Cardiac septum (tissue), 1 donor: ENCODE data around the gene NHERF1. TPM values are rescaled to one million over a fixed set of nuclear protein-coding genes. Genes with fewer than 3 reads are reported as not detected.

Experiments
- DNase-seq: peaks from one replicate; pipeline ENCODE4 v3.0.0-alpha.2; 2020; ENCODE audit warnings: low spot score
- intact Hi-C: fragments of 100-400 bp; cut with DNase I; formaldehyde crosslinking; loops from one replicate; pipeline ENCODE4 v1.14.0; 2022
- long read RNA-seq: library from polyadenylated mRNA; unstranded; transcript quantifications from one replicate; pipeline ENCODE4 v2.0.0, GENCODE V29; 2021
- total RNA-seq: library from RNA; stranded (reverse); fragmentation: NEBNext Ultra II Directional; extraction: Animal tissue kit (Norgen Biotek cat#: 25700); gene quantifications from one replicate; pipeline ENCODE4 v1.2.1, GENCODE V29; 2021
- donor health status: DM: no; HTN: no; CAD: no.

Gene NHERF1
- 10.1 TPM for total RNA-seq
- long read RNA-seq, transcript SLC9A3R1-201 (6 exons, 1,969 nt): major isoform, 15 of 16 reads
- long read RNA-seq, partial matches to known transcripts: 0 of 16 reads
- long read RNA-seq, other reads (novel, unspliced or antisense): 1 of 16 reads

DNA sequence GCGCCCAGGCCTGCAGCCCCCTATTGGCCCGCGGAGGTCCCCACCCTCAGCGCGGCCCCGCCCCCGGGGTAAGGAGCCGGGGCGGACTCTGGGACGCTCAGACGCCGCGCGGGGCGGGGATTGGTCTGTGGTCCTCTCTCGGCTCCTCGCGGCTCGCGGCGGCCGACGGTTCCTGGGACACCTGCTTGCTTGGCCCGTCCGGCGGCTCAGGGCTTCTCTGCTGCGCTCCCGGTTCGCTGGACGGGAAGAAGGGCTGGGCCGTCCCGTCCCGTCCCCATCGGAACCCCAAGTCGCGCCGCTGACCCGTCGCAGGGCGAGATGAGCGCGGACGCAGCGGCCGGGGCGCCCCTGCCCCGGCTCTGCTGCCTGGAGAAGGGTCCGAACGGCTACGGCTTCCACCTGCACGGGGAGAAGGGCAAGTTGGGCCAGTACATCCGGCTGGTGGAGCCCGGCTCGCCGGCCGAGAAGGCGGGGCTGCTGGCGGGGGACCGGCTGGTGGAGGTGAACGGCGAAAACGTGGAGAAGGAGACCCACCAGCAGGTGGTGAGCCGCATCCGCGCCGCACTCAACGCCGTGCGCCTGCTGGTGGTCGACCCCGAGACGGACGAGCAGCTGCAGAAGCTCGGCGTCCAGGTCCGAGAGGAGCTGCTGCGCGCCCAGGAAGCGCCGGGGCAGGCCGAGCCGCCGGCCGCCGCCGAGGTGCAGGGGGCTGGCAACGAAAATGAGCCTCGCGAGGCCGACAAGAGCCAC lies at the start of gene NHERF1:
Gene NHERF1, plus strand, starts transcription at position 100 of the 750 bp plus-strand sequence. Its CDS starts 219 bp downstream, at position 319.
- intact Hi-C loops: loop anchor here (5.0 kb wide), 1 partner anchor 34 kb away; no protein-coding TSS in a partner anchor
- peak; percentile 98 for DNase-seq

DNA sequence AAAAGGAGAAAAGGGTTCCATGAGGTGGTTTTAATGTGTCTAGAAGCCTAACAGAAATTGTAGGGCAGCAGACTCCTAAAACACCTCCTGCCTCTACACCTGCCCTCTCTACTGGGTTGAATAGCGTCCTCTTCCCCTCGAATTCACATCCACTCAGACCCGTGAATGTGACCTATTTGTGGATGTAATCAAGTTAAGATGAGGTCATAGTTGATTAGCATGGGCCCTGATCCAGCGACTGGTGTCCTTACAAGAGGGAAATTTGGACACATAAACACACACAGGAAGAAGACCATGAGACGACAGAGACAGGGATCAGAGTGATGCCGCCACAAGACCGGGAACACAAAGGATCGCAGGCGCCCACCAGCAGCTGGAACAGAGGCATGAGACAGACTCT lies 49.2 kb upstream of the NHERF1 start:
- no peak for DNase-seq
- intact Hi-C loops: no loop called here

DNA sequence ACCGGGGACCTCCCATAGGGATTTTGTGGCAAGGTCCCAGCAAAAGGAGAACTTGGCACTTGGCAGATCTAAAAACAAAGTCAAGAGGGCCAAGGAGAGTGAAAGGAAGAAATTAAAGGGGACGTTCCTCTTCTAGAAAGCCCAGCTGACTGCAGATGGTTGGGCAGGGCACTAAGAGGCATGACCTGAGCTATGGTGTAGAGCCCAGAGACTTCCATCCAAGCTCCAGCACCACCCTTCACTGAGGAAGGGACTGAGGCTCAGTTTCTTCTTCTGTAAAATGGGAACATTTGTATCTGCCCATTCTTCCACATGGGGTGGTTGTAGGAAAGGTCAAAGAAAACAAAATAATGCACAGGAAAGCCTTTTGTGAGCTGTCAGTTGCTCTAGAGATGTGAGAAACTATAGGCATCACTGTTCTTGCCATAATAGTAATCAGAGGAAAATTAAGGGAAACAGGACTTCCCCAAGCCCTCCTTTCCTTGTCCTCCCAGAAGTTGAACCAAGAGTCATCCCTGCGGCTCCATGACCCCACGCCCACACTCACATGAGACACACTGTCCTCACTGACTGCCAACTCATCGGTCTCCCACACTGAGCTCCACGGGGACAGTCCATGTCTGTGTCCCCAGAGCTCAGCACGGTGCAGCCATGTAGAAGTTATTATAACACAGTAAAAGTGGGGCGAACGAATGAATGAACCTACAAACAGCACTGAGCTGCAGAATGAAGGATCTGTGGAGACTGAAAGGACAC lies 46.1 kb upstream of the NHERF1 start:
- no peak for DNase-seq
- intact Hi-C loops: no loop called here

DNA sequence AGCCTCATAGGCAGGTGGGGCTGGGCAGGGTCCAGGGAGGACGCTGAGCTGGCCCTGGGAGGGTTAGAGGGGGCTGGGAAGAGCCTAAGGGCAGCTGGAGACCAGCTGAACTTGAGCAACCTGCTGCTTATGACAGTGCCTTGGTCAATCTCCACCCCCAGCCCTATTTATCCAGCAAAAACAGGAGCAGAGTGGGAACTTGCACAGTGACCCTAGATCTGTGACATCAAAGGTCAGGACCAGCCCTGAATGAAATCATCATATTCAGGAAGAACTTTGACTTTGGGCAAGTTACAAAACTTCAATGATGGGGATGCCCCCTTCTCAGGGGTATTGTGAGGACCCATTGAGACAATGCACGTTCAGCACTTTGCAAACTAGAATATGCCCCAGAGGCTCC lies 45.1 kb upstream of the NHERF1 start:
- no peak for DNase-seq
- intact Hi-C loops: no loop called here

DNA sequence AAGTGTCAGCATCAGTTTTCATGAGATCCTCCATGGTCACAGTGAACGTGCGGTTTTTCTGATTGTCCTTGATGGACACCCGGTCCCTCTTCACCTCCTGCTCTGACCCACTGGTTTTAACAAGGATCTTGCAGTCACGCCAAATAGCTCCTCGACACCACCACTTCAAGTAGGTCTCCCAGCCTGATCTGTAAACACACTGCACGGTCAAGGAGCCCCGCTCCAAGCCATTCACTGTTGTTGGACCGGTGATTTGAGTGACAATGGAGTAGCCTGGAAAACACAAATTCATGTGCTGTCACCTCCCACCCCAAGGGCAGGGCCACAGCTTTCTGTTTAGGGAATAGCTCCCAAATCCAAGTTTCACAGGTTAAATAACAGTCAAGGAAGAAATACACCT lies 43.9 kb upstream of the NHERF1 start:
- no peak for DNase-seq
- intact Hi-C loops: no loop called here

DNA sequence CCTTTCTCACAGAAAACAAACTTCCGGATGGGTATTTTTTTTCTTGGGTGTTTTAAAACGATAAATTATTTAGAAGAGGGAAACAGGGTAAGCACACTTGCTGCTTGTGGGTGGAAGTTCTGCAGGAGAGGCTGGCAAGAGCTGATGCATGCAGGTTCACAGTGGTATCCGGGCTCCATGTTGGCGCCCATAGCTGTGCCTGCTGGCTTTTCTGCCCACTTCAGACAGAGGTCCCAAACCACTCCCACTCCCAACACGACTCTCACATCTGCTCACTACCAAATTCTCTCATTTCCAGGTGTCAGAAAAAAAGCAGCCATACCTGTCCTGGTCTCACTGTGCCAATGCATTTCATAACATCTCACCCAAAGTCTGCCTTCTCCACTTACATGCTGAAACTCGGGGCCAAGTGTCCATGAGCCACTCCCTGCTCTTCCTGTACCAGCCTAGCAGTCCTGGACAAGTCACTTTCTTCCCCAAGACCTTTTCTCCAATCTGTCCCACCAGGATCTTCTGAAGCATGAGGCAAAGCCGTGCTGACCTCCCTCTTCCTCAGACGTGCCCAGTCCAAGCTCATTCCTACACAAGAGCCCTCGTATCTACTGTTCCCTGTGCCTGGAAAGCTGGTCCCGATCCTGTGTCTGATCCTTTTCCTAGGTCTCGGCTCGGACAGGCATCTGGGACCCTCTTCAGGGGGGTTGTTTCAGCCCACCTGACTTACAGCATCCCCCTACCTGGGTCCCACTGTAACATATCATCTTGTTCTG lies 37.2 kb upstream of the NHERF1 start:
- intact Hi-C loops: no loop called here
- no peak for DNase-seq

DNA sequence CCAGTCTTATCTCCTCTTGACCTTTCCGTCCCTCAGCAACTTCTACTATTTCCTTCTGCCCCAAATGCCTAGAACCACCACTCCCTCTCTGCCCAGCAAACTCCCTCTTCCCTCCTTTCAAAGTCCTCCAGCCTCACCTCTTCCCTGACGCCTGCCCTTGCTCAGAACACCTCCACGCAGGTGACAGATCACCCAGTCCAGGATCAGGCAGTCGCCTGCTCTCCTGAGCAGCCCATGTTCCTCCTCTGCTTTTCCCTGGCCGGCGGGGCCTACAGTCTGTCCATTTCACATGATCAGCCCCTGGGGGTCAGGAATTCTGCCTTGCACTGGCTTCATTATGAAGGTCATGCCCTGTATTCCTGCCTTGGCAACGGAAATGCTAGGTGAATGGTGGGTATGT lies 36.1 kb upstream of the NHERF1 start:
- DNase-seq: no peak
- intact Hi-C loops: no loop called here

DNA sequence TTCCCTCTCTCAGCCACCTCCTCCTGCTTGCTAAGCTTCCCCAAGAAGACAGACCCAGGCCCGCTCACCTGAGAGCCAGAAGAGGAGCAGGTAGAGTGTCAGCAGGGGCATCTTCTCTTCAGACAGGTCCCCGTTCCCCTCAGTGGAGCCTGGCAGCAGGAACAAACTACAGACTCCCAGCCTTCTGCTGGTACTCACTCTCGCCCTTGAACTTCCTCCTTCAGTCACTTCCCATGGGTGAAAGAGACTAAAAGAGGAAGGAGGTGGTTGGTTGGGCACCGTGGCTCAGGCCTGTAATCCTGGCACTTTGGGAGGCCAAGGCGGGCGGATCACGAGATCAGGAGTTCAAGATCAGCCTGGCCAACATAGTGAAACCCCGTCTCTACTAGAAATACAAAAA lies 35.7 kb upstream of the NHERF1 start, which contains the start of gene CD300LF:
Gene CD300LF, minus strand, starts transcription at position 168 of the 400 bp plus-strand sequence. Its CDS starts 57 bp downstream, at position 111.
- intact Hi-C loops: no loop called here
- DNase-seq: peak; percentile 81

DNA sequence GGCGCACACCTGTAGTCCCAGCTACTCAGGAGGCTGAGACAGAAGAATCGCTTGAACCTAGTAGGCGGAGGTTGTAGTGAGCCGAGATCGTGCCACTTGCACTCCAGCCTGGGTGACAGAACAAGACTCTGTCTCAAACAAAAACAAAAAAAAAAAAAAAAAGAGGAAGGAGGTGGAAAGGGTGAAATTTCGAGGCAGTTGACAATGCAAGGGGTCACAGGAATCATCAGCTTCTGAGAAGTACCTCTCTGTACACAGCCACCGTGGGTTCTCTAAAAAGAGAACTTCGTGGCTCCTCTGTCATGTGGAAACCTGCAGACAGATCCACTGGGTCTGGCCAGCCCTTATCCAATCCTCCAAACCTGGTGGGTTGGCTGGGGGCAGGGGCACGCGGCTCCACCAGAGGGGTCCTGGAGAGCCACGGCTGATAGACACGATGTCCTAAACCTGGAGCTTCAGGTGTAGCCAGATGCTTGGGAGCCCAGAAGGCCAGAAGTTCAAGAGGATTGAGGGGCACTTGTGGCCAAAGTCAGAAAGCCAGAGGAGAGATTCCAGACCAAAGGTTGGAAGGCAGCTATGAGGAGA lies 35.2 kb upstream of the NHERF1 start:
- no peak for DNase-seq
- intact Hi-C loops: no loop called here

DNA sequence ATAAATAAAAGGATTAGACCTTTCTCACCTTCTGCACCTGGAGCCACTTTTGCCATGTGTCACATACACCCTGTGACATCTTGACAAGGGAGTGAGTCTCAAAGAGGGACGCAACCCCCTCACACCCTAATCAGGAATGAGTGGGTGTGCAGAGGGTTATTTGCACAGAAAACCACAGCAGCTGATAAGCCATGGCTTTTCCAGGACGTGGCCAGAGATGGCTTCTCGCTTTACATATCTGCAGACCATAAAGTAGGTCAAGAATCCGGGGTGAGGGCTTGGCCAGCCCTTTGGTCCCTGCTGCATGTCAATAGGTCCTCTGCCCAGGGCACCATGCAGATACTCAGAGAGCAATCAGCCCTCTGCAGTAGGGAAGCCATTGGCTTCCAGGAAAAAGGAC lies 33.3 kb upstream of the NHERF1 start:
- no peak for DNase-seq
- intact Hi-C loops: no loop called here

DNA sequence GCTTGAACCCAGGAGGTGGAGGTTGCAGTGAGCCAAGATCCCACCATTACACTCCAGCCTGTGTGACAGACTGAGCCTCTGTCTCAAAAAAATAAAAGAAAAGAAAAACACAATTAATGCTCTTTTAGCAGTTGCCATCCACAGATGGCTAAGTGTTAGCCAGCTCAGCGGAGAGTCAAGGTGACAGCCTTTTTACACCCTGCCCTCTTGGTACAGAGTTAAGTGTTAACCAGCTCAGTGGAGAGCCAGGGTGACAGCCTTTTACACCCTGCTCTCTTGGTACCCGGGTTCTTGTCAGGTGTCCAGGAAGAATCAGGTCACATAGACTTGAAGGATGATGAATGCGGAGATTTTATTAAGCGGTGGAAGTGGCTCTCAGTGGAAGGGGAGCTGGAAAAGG lies 27.9 kb upstream of the NHERF1 start:
- intact Hi-C loops: no loop called here
- no peak for DNase-seq

DNA sequence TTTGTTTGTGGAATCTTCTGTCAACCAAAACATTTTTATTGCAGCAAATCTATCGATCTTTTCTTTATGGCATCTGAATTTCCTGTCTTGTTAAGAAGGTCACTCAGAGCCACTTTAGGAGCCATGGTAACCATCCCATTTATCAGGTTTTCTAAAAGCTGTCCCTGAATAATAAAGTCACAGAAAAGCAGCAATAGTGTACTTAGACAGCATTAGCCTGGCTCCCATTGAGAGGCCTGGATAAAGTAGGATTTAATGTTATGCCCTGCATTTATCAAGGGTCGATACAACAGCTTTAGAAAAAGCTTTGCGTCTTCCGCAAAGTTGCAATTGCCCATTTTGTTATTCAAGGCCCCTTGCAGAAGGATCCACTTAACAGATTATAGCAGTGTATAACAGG lies 25.6 kb upstream of the NHERF1 start:
- no peak for DNase-seq
- intact Hi-C loops: no loop called here

DNA sequence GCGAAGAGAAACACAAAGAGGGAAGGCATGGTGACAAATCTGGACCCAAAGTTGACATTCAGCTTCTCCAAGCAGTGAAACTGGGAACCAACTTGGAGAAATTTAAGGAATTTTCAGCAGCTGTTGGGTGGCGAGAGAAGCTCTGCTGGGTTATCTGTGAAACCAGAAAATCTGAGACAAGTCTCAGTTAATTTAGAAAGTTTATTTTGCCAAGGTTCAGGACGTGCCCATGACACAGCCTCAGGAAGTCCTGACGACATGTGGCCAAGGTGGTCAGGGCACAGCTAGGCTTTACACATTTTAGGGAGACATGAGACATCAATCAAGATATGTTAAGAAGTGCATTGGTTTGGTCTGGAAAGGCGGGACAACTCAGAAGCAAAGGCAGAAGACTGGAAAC lies 24.5 kb upstream of the NHERF1 start:
- no peak for DNase-seq

DNA sequence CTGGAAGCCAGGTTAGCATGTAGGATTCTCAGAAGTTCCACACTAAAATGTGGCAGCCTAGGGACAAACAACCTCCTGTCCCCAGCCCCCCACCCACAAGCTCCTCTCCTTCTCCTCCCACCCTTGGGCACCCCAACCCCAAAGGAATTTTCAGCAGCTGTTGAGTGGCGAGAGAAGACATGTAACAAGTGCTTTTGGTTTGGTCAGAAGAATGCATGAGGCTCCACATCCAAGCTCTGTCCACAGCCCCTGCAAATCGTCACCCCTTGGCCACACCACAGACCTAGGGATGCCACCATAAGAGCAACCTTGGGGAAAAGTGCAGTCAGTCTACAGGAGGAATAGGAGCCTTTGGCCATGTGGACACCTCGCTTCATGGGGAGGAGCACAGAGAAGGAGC lies 23.3 kb upstream of the NHERF1 start:
- intact Hi-C loops: no loop called here
- no peak for DNase-seq

More for the DNA sequence above, 24.5 kb upstream of the NHERF1 start:
- intact Hi-C loops: no loop called here

DNA sequence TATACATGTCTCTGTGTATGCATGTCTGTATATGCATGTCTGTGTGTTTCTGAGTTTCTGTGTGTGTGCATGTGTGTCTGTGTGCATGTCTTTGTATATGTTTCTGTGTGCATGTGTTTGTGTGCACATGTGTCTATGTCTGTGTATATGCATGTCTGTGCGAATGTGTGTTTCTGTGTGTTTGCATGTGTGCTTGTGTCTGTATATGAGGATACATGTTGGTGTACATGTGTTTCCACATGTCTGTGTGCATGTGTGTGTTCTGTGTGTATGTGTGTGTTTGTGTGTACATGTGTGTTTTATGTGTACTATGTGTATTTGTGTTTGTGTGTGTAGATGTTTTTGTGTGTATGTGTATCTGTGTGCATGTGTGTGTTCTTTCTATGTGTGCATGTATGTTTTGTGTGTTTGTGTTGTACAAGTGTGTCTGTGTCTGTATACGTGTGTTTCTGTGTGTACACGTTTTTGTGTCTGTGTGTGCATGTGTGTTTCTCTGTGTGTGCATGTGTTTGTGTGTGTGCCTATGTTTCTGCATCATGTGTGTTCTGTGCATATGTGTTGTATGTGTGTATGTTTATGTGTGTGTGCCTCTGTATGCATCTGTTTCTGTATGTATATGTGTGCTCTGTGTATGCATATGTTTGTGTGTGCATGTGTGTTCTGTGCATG lies 20.3 kb upstream of the NHERF1 start:
- DNase-seq: no peak
- intact Hi-C loops: no loop called here

DNA sequence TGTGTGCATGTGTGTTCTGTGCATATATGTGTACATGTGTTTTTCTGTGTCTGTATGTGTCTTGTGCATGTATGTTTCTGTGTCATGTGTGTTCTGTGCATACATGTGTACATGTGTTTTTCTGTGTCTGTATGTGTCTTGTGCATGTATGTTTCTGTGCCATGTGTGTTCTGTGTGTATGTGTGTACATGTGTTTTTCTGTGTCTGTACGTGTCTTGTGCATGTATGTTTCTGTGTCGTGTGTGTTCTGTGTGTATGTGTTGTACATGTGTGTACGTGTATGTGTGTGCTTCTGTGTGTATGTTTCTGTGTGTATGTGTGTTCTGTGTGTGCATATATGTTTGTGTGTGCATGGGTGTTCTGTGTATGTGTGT lies 19.7 kb upstream of the NHERF1 start:
- DNase-seq: no peak
- intact Hi-C loops: no loop called here

DNA sequence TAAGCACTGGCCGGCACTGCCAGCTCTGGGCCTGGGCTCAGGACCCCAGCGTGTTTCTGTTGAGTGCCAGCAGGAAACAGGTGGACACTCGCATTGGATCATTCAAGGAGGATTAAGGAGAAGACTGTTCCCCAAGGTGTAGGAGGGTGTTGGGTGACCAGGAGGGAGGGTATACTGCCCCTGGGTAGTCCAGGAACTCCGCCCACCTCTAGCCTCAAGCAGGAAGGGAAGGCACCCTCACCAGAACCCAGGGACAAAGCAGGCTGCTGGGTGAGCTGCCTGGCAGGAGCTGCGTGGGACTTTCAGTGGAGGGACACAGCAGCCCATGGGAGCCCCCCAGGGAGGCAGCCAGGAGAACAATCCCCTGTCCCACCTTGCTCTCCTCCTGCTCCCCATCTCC lies 19.1 kb upstream of the NHERF1 start:
- DNase-seq: no peak
- intact Hi-C loops: no loop called here

DNA sequence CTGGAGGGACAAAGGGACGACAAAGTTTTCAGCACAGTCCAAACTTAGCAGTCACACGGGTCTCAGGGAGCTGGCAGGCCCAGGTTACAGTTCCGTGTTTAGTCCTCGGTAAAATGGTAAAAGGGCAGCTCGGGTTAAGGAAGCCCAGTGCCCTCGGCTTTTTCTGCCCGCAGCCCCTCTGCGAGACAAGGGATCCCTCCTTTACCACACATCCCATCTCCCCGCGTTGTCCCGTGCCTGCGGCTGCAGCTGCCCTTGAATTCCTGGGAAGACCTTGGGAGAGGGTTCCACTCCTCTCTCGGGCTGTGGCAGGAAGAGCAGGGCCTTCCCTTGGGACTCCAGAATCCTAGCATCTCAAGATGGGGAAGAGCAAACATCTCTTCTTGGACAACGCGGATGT lies 18.6 kb upstream of the NHERF1 start:
- intact Hi-C loops: loop anchor here (10.0 kb wide), 1 partner anchor 165 kb away; the partner anchor contains the start of gene CD300H
- DNase-seq: no peak
